IMR-90 (cell line): ENCODE results near the gene MYOCD. TPM values are rescaled to one million over a fixed set of nuclear protein-coding genes. Genes with fewer than 3 reads are reported as not detected.
A peak's percentile ranks its signal among the peaks of the same experiment; 100 is the strongest.

Source experiments
- ATAC-seq: fragments of 200-7000 bp; cut with Tn5 transposase; 2 replicates; pipeline ENCODE4 v1.9.1; 2020; ENCODE audit warnings: low read depth, mild to moderate bottlenecking, moderate library complexity
- BruUV-seq: library from RNA; stranded (reverse); fragments of 400-500 nt; replicated peaks from 2 replicates; lab custom pipeline; 2021; lab: Mats Ljungman, UMichigan
- CTCF ChIA-PET: fragments of 300-600 bp; formaldehyde crosslinking; extraction: SDS; loops from one replicate; lab custom pipeline; 2021; ENCODE audit warnings: antibody characterized with exemption; lab: Yijun Ruan, JAX
- POLR2A ChIA-PET: fragments of 300-600 bp; sonication (Branson Sonifier 250); formaldehyde crosslinking; loops from one replicate; lab custom pipeline; 2022; ENCODE audit warnings: antibody characterized with exemption; ENCODE audit not compliant: unreplicated experiment; lab: Charles Lee
- DNase-seq: peaks from one replicate; pipeline ENCODE4 v3.0.0; 2013
- H2AFZ ChIP-seq: replicated peaks from 2 replicates; pipeline ENCODE3; 2013; ENCODE audit warnings: low read length, mild to moderate bottlenecking; ENCODE audit not compliant: poor library complexity
- H2AK5ac ChIP-seq: 2 replicates; pipeline ENCODE4 v1.6.1; 2013; ENCODE audit warnings: low read depth, low read length, inconsistent platforms
- H2AK9ac ChIP-seq: replicated peaks from 2 replicates; pipeline ENCODE3; 2013; ENCODE audit warnings: mild to moderate bottlenecking, low read depth, low read length, moderate library complexity; ENCODE audit not compliant: poor library complexity
- H2BK120ac ChIP-seq: 2 replicates; pipeline ENCODE4 v1.6.1; 2013; ENCODE audit warnings: low read depth, low read length, inconsistent platforms
- H2BK15ac ChIP-seq: 3 replicates; pipeline ENCODE4 v1.6.1; 2013; ENCODE audit warnings: low read depth, low read length, inconsistent platforms
- H2BK20ac ChIP-seq: 2 replicates; pipeline ENCODE4 v1.6.1; 2013; ENCODE audit warnings: low read depth, mild to moderate bottlenecking, inconsistent platforms, low read length, moderate library complexity
- H2BK5ac ChIP-seq: 2 replicates; pipeline ENCODE4 v1.6.1; 2013; ENCODE audit warnings: mild to moderate bottlenecking, low read depth, low read length, inconsistent platforms; ENCODE audit not compliant: poor library complexity, severe bottlenecking
- H3K14ac ChIP-seq: replicated peaks from 2 replicates; pipeline ENCODE4 v1.6.1; 2013; ENCODE audit warnings: low read depth, low read length, inconsistent platforms
- H3K18ac ChIP-seq: 2 replicates; pipeline ENCODE4 v1.6.1; 2013; ENCODE audit warnings: low read depth, low read length, control low read depth
- H3K23ac ChIP-seq: 2 replicates; pipeline ENCODE4 v1.6.1; 2013; ENCODE audit warnings: low read depth, low read length, inconsistent platforms
- H3K27ac ChIP-seq: 2 replicates; pipeline ENCODE4 v1.5.1; 2013; ENCODE audit warnings: mild to moderate bottlenecking, control low read depth, low read length; ENCODE audit not compliant: insufficient read depth
- H3K27me3 ChIP-seq: 2 replicates; pipeline ENCODE4 v1.6.1; 2013; ENCODE audit warnings: low read length; ENCODE audit not compliant: control insufficient read depth, insufficient read depth
- H3K36me3 ChIP-seq: 2 replicates; pipeline ENCODE4 v1.6.1; 2013; ENCODE audit warnings: low read length, mixed read lengths; ENCODE audit not compliant: control insufficient read depth, insufficient read depth
- H3K4ac ChIP-seq: 2 replicates; pipeline ENCODE4 v1.6.1; 2013; ENCODE audit warnings: low read depth, low read length, inconsistent platforms
- H3K4me1 ChIP-seq: 2 replicates; pipeline ENCODE4 v1.6.1; 2013; ENCODE audit warnings: low read length, mixed read lengths; ENCODE audit not compliant: control insufficient read depth, insufficient read depth
- H3K4me2 ChIP-seq: 2 replicates; pipeline ENCODE4 v1.6.1; 2013; ENCODE audit warnings: low read depth, mild to moderate bottlenecking, control low read depth, low read length, moderate library complexity
- H3K4me3 ChIP-seq: 2 replicates; pipeline ENCODE4 v1.5.1; 2013; ENCODE audit warnings: low read depth, mild to moderate bottlenecking, control low read depth, low read length, moderate library complexity; ENCODE audit not compliant: insufficient read depth
- H3K56ac ChIP-seq: 2 replicates; pipeline ENCODE4 v1.6.1; 2013; ENCODE audit warnings: low read length, inconsistent platforms; ENCODE audit not compliant: insufficient read depth; ENCODE audit errors: extremely low read depth
- H3K79me1 ChIP-seq, 2 experiments: 2 replicates each; pipeline ENCODE4 v1.6.1; 2013; ENCODE audit warnings: low read length in 2 of 2, inconsistent platforms in 1 of 2, low read depth in 1 of 2
- H3K9ac ChIP-seq: 2 replicates; pipeline ENCODE4 v1.6.1; 2013; ENCODE audit warnings: low read depth, low read length, control low read depth
- H3K9me1 ChIP-seq: 2 replicates; pipeline ENCODE4 v1.6.1; 2013; ENCODE audit warnings: low read length, inconsistent platforms; ENCODE audit not compliant: insufficient read depth
- H3K9me3 ChIP-seq: 2 replicates; pipeline ENCODE4 v1.6.1; 2013; ENCODE audit warnings: low read length; ENCODE audit not compliant: control insufficient read depth, insufficient read depth
- H4K20me1 ChIP-seq: 2 replicates; pipeline ENCODE4 v1.6.1; 2013; ENCODE audit warnings: low read length, inconsistent platforms; ENCODE audit not compliant: insufficient read depth
- H4K5ac ChIP-seq: 2 replicates; pipeline ENCODE4 v1.6.1; 2013; ENCODE audit warnings: mild to moderate bottlenecking, low read depth, low read length, control low read depth
- H4K8ac ChIP-seq, 2 experiments: 2 replicates each; pipeline ENCODE4 v1.6.1; 2013; ENCODE audit warnings: low read depth in 2 of 2, low read length in 2 of 2, control low read depth in 1 of 2, inconsistent platforms in 1 of 2
- H4K91ac ChIP-seq: 2 replicates; pipeline ENCODE4 v1.6.1; 2013; ENCODE audit warnings: low read depth, low read length, inconsistent platforms; ENCODE audit not compliant: insufficient read depth
- FOS ChIP-seq: fragments of 150-350 bp; IDR thresholded peaks from 2 replicates; pipeline ENCODE4 v1.6.1; 2016; ENCODE audit warnings: low read depth, low read length
- MXI1 ChIP-seq: IDR thresholded peaks from 2 replicates; pipeline ENCODE4 v1.6.1; 2012; ENCODE audit warnings: low read depth, mild to moderate bottlenecking, low read length, moderate library complexity, borderline replicate concordance
- POLR2A ChIP-seq: IDR thresholded peaks from 2 replicates; pipeline ENCODE4 v1.6.1; 2012; ENCODE audit warnings: mild to moderate bottlenecking, low read depth, low read length
- RCOR1 ChIP-seq: IDR thresholded peaks from 2 replicates; pipeline ENCODE4 v1.6.1; 2012; ENCODE audit warnings: mild to moderate bottlenecking, low read length, improper control_type of control experiment; ENCODE audit not compliant: insufficient replicate concordance
- SMC3 ChIP-seq: fragments of 150-350 bp; IDR thresholded peaks from 2 replicates; pipeline ENCODE4 v1.6.1; 2016; ENCODE audit warnings: low read depth, mild to moderate bottlenecking, antibody characterized with exemption, low read length, moderate library complexity
- WGBS, 2 experiments: methylation state at CpG; one replicate each; pipeline versions ENCODE4 v1.1.5 to v1.1.7; 2013; ENCODE audit warnings: missing lambda C conversion rate in 2 of 2; ENCODE audit not compliant: insufficient read length in 1 of 2; ENCODE audit errors: extremely low coverage in 2 of 2; 5-methylcytosine and 5-hydroxymethylcytosine counted together
- dilution Hi-C: fragments of 300-500 bp; cut with HindIII; formaldehyde crosslinking; loops from one replicate; pipeline ENCODE4 v1.14.3; 2018; ENCODE audit warnings: low sequenced_read_pairs; ENCODE audit not compliant: unreplicated experiment
- in situ Hi-C: fragments of 300-500 bp; cut with MboI; formaldehyde crosslinking; loops from 3 replicates; pipeline ENCODE4 v1.14.3; 2019; ENCODE audit warnings: low sequenced_read_pairs, inconsistent platforms, mixed read lengths
- intact Hi-C: fragments of 100-400 bp; cut with micrococcal nuclease; formaldehyde crosslinking; loops from 2 replicates; pipeline ENCODE4 v1.10.0; 2022
- polyA plus RNA-seq, 3 experiments: library from polyadenylated mRNA; depleted of rRNA; stranded (reverse); fragments of >200 nt; gene quantifications; 2 replicates each; pipeline ENCODE4 v1.2.3, GENCODE V29; 2012; ENCODE audit warnings: low replicate concordance in 1 of 3
- total RNA-seq: library from RNA; depleted of rRNA; stranded (reverse); fragments of >200 nt; gene quantifications from 2 replicates; pipeline ENCODE4 v1.2.3, GENCODE V29; 2012

Gene MYOCD
- total and polyA plus RNA-seq, 2 of the 4 experiments (the other 2 are of a cell fraction) = 10.6 to 20.1 TPM

GRCh38 chr17:12738624-12739023 lies 72.9 kb downstream of the MYOCD start:
- intact Hi-C loops = no loop called here
- BruUV-seq = no TSS peak

More at GRCh38 chr17:12738624-12739023, 72.9 kb downstream of the MYOCD start:
- Histone ChIP-seq H3K27me3 (no peaks in the 10 kb centered on the region), H4K91ac (no peak overlapping the region), H3K27ac (no peak overlapping the region), H3K56ac (no peak overlapping the region), H3K23ac (no peak overlapping the region), H3K18ac (no peak overlapping the region; the same call in 1 of the 2 replicates), H3K9me3 (no peaks in the 10 kb centered on the region), H2BK15ac (no peak overlapping the region), H3K14ac (no peak overlapping the region), H2AFZ (no peak overlapping the region), H3K9me1 (no peaks in the 10 kb centered on the region; the same call in 1 of the 2 replicates), H4K5ac (no peak overlapping the region), H3K79me1 (peaks cover 0 to 1% of the 10 kb centered on the region in 2 experiments; a peak in 1 of 4 replicates), H3K36me3 (peaks cover 11% of the 10 kb centered on the region), H2BK20ac (no peak overlapping the region), H3K4me1 (peaks cover 17% of the 10 kb centered on the region), H3K4ac (no peak overlapping the region), H3K9ac (no peak overlapping the region), H4K20me1 (no peaks in the 10 kb centered on the region), H2BK5ac (no peak overlapping the region), H2AK5ac (peak overlapping the region; percentile 43; the same call in 1 of the 2 replicates), H3K4me3 (no peak overlapping the region), H3K4me2 (no peak overlapping the region), H2BK120ac (no peak overlapping the region), H4K8ac (no peak overlapping the region), H2AK9ac (no peak overlapping the region)
- DNase-seq (no peak), ATAC-seq (no peak)
- dilution Hi-C loops (no loop called here), in situ Hi-C loops (loop anchor here (10.0 kb wide), 1 partner anchor 484 kb away; no protein-coding TSS in a partner anchor)
- CTCF ChIA-PET = no interaction called here
- WGBS, 2 experiments = no CpG with 5 or more reads among the region's 2 CpGs
- TF ChIP-seq MXI1 (no peak), RCOR1 (no peak), POLR2A (no peak), FOS (no peak), SMC3 (no peak)
- POLR2A ChIA-PET = no interaction called here
